GM12873 (cell line): ENCODE results near the gene TWIST2.

Experiments used
- CTCF ChIP-seq: IDR thresholded peaks from 2 replicates; pipeline ENCODE4 v1.5.1; 2012; ENCODE audit warnings: low read depth, mild to moderate bottlenecking, moderate library complexity, low read length, control low read depth; ENCODE audit not compliant: insufficient read depth; ENCODE audit errors: missing control alignments

TWIST2 gene

DNA sequence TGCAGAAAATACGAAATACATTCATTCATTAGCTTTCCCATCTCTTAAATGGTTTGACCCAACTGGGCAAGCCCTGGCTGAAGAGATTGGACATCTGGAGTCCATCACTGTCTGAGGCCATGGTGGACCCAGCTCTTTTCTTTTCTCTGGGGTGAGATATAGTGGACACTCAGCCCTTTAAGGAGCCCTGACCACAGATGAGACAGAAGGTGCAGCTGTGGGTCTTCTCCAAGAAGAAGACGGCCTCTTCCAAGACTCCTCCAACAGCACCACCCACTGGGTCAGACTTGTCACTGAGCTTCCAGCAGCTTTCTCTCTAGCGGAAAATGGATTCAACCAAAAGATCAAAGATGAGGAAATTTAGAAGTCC is 27.2 kb downstream of the TWIST2 start:
- no peak for TF ChIP-seq CTCF

DNA sequence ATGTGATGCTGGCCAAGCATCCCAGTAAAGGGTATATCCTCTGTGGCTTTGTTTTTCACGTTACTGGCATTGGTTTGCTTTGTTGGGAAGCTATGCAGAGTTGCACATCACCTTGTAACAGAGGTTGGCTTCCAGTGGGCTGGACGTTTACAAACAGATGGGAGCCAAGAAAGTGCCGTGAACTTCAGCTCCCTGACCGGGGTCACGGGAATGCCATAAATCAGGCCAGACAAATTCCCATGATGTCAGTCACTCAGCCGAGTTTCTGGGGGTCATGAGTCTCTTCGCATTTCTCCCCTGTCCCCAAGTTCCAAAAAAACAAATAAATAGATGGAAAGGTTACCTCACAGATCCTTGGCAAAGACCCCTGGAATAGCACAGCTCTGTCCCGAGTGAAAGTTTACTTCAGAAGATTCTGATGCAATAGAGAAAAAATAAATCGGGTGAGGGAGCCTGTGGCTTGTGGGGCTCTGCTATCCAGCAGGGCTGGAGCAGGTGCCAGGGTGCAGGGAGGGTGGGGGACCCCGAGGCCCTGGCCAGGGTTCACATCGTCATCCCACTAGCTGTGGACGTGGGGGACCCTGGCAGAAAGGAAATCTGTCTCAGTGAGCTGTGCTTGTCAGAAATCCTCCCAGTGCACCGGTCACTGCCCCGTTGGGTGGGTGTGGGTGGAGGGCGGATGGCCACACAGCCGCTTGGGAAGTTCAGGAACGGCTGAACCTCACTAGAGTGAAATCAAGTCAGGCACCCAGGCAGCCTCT is 27.8 kb downstream of the TWIST2 start:
- no peak for TF ChIP-seq CTCF

DNA sequence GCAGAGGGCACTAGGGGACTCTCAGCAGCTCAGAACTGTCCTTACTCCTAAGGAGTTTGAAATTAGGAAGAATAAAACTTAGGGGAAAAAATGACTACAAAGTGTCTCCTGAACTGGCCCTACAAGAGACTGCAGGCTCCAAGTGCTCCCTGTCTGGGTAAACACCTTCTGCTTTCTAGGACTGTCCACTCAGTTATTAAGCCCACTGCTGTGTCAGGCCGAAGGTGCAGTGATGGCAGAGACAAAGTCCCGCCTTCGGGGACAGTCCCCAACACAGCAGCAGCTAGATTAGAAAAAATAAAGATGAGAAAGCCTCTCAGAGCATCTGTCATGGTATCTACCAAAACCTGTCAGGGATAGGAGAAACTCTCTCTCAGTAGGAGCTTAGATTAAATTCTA is 28.3 kb downstream of the TWIST2 start:
- TF ChIP-seq CTCF = no peak

GRCh38 chr2:238878051-238878735 is 30.3 kb downstream of the TWIST2 start:
- no peak for TF ChIP-seq CTCF

DNA sequence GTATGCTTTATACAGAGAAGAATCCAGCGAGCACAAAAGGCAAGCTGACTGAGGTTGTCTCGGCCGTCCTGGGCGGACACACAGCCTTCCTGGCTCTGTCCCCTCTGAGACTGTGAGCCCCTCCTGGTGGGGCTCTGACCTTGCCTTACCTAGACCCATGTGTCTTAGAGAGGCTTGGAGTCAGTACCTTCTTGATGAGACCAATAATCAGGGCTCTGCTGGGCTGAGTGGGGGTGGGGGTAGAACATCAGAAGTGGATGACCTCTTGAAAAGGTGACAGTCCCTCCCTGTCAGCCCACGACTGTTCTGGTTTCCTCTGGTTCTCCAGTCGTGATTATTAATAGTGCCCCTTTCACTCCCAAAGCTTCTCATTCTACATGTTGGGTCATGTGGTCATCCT is 31.2 kb downstream of the TWIST2 start:
- no peak for TF ChIP-seq CTCF

GRCh38 chr2:238879621-238880377 is 31.9 kb downstream of the TWIST2 start:
- TF ChIP-seq CTCF = no peak

GRCh38 chr2:238881353-238882081 is 33.6 kb downstream of the TWIST2 start:
- TF ChIP-seq CTCF = no peak
